WTC11 (cell line): ENCODE data around the gene ENPP6.

Experiments used
- ATF1 ChIP-seq: sonication (generic); formaldehyde crosslinking; IDR thresholded peaks from 2 replicates; pipeline ENCODE4 v1.8.1; 2023; ENCODE audit warnings: mild to moderate bottlenecking, moderate library complexity, missing genetic modification reagents
- ATF3 ChIP-seq: sonication (generic); formaldehyde crosslinking; conservative IDR thresholded peaks from 2 replicates; pipeline ENCODE4 v1.8.1; 2022; ENCODE audit warnings: mild to moderate bottlenecking, missing genetic modification reagents
- FOXP1 ChIP-seq: sonication (generic); formaldehyde crosslinking; IDR thresholded peaks from 2 replicates; pipeline ENCODE4 v1.8.0; 2022; ENCODE audit warnings: missing genetic modification reagents, mild to moderate bottlenecking, moderate library complexity, borderline replicate concordance
- ZNF121 ChIP-seq: sonication (generic); formaldehyde crosslinking; IDR thresholded peaks from 2 replicates; pipeline ENCODE4 v1.8.0; 2023; ENCODE audit warnings: missing genetic modification reagents
- TF ChIP-seq, protein P1 (sequence below): fragments of 200-600 bp; IDR thresholded peaks from 2 replicates; pipeline ENCODE4 v1.8.0; 2022; ENCODE audit warnings: antibody characterized with exemption
- TF ChIP-seq, protein P2 (sequence below): sonication (generic); formaldehyde crosslinking; IDR thresholded peaks from 2 replicates; pipeline ENCODE4 v1.8.0; 2022; ENCODE audit warnings: mild to moderate bottlenecking, missing genetic modification reagents
- TF ChIP-seq, protein P3 (sequence below): sonication (generic); formaldehyde crosslinking; IDR thresholded peaks from 2 replicates; pipeline ENCODE4 v1.8.0; 2022; ENCODE audit warnings: mild to moderate bottlenecking, missing genetic modification reagents

- TF ChIP-seq, protein P1, sequence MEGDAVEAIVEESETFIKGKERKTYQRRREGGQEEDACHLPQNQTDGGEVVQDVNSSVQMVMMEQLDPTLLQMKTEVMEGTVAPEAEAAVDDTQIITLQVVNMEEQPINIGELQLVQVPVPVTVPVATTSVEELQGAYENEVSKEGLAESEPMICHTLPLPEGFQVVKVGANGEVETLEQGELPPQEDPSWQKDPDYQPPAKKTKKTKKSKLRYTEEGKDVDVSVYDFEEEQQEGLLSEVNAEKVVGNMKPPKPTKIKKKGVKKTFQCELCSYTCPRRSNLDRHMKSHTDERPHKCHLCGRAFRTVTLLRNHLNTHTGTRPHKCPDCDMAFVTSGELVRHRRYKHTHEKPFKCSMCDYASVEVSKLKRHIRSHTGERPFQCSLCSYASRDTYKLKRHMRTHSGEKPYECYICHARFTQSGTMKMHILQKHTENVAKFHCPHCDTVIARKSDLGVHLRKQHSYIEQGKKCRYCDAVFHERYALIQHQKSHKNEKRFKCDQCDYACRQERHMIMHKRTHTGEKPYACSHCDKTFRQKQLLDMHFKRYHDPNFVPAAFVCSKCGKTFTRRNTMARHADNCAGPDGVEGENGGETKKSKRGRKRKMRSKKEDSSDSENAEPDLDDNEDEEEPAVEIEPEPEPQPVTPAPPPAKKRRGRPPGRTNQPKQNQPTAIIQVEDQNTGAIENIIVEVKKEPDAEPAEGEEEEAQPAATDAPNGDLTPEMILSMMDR, result no peak
- TF ChIP-seq, protein P2, sequence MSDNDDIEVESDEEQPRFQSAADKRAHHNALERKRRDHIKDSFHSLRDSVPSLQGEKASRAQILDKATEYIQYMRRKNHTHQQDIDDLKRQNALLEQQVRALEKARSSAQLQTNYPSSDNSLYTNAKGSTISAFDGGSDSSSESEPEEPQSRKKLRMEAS, result no peak
- no peak for TF ChIP-seq FOXP1 (CRISPR knock-in tag)
- no peak for TF ChIP-seq ATF1
- no peak for TF ChIP-seq ATF3 (CRISPR knock-in tag)
- TF ChIP-seq ZNF121, result no peak
- TF ChIP-seq, protein P3, sequence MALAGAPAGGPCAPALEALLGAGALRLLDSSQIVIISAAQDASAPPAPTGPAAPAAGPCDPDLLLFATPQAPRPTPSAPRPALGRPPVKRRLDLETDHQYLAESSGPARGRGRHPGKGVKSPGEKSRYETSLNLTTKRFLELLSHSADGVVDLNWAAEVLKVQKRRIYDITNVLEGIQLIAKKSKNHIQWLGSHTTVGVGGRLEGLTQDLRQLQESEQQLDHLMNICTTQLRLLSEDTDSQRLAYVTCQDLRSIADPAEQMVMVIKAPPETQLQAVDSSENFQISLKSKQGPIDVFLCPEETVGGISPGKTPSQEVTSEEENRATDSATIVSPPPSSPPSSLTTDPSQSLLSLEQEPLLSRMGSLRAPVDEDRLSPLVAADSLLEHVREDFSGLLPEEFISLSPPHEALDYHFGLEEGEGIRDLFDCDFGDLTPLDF (CRISPR knock-in tag), result no peak
These were observed 27.0 kb downstream of the ENPP6 start for GRCh38 chr4:184190711-184191110.
